Measurements from ENCODE around the gene KAT8.

DNA sequence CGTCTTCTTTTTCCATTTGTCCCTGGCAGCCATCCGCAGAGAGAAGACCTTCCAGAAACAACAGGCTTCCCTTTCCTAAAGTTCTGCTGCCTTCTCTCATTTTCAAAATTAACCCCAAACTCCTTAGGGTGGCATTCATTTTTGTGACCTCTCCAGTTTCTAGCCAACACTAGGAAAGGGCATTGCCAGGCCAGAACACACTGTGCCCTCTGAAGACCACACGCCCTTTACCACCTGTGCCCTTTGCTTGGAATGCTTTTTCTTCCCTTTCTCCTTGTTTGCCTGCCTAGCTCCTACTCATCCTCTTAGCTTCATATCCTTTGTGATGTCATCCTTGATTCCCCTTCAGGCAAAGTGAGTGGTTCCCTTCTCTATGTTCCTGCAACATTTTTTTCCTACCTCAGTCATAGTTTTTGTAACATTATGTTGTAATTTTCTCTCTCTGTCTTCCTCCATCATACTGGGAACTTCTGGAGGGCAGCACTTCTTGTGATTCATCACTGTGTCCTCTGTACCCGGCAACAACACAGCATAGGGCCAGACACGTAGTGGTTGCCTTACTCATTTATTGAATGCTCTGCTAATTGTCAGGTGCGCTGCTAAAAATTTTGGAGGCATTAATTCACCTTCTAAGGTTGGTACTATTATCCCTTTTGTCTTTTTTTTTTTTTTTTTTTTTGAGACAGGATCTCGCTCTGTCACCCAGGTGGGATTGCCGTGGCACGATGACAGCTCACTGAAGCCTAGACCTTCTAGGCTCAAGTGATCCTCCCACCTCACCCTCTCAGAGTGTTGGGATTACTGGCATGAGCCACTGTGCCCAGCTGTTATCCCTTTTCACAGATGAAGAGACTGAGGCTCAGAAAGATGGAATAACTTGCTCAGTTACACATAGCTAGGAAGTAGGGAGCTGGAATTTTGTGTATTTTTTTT is 1.0 kb downstream of the KAT8 start:
- no peak for TF ChIP-seq CTCF (IDR thresholded peaks at IDR 0.05)
- TF ChIP-seq POLR2A (IDR thresholded peaks at IDR 0.05): no peak

Measured in body of pancreas (tissue), 4 donors.